IPS-20b (cell line): ENCODE data around the gene SALL4.
A peak's percentile ranks its signal among the peaks of the same experiment; 100 is the strongest.
"Not testable (repeated sequence)": the region's sequence is repeated elsewhere in the genome, so short reads cannot be mapped to it uniquely, and the experiment has no call there.

Experiments used
- H3K27ac ChIP-seq: one replicate; pipeline ENCODE4 v1.5.1; 2013; ENCODE audit warnings: low read length
- H3K27me3 ChIP-seq: 2 replicates; pipeline ENCODE4 v1.6.1; 2013; ENCODE audit warnings: mild to moderate bottlenecking, low read length, inconsistent platforms; ENCODE audit not compliant: insufficient read depth
- H3K36me3 ChIP-seq: 2 replicates; pipeline ENCODE4 v1.6.1; 2013; ENCODE audit warnings: low read depth, mild to moderate bottlenecking, inconsistent platforms, low read length, moderate library complexity; ENCODE audit not compliant: insufficient read depth
- H3K4me1 ChIP-seq: 2 replicates; pipeline ENCODE4 v1.6.1; 2013; ENCODE audit warnings: mild to moderate bottlenecking, control low read depth, inconsistent platforms, low read length, moderate library complexity; ENCODE audit not compliant: insufficient read depth
- H3K4me3 ChIP-seq: 2 replicates; pipeline ENCODE4 v1.5.1; 2013; ENCODE audit warnings: mild to moderate bottlenecking, low read length, inconsistent platforms
- H3K9ac ChIP-seq: 2 replicates; pipeline ENCODE4 v1.6.1; 2013; ENCODE audit warnings: low read depth, mild to moderate bottlenecking, inconsistent platforms, low read length, moderate library complexity
- H3K9me3 ChIP-seq: 2 replicates; pipeline ENCODE4 v1.6.1; 2013; ENCODE audit warnings: mild to moderate bottlenecking, low read depth, low read length, inconsistent platforms; ENCODE audit not compliant: insufficient read depth

Gene SALL4

DNA sequence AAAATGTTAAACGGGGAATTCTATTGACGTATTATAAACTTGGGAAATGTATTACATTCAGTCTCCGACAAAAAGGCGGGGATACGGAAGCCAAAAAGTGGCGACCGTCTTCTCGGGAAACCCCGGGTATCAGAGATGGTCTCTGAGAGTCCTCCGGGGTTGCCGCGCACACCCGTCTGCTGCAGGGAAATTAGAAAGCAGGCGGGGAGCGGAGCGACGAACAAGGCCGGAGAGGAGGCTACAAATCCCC, 1.5 kb downstream of the SALL4 start:
- peak overlapping the region; percentile 99 for H3K9ac ChIP-seq
- H3K4me1 ChIP-seq: peaks cover 27% of the 10 kb centered on the region
- H3K27ac ChIP-seq: peak overlapping the region; percentile 95
- H3K9me3 ChIP-seq: no peaks in the 10 kb centered on the region
- H3K36me3 ChIP-seq: peaks cover 15% of the 10 kb centered on the region
- H3K4me3 ChIP-seq: peak overlapping the region; percentile 83
- H3K27me3 ChIP-seq: no peaks in the 10 kb centered on the region

DNA sequence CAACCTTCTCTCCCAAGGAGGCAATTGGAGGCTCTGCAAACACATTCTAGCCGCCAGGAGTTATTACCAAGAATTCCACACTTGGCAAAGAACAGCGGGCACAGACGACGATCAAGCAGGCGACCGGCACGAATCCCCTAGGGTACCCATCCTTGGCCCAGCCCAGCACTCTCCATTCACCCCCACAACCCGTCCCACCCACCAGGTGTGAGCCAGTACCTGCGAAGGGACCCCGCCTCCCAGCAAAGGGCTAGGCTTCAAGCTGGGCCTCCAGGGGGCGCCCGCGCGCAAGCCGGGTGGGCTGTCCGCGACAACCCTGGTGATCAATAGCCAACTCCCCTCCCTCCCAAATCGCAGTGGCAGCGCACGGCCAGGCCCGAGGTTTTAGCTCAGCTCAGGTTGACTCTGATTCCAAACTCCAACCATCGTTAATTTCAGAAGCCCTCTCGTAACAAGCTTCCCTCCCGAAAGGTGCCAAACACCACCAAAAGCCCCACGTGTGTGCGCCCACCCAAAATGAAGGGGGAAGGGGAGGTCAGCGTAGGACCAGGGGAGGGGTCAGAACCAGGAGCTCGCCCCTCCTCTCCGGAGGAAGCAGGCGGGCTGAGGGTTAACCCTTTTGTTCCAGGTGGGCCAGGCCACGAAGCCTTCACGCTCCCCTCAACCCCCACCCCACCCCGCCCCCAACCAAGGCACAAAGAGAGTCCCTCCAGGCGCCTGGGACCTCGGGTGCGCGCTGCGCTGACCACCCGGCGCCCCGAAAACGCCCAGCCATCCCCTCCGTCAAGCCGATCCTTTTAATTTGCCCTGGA, 2.1 kb downstream of the SALL4 start:
- Histone ChIP-seq H3K9ac (peak overlapping the region; percentile 99), H3K27ac (peak overlapping the region; percentile 95)

DNA sequence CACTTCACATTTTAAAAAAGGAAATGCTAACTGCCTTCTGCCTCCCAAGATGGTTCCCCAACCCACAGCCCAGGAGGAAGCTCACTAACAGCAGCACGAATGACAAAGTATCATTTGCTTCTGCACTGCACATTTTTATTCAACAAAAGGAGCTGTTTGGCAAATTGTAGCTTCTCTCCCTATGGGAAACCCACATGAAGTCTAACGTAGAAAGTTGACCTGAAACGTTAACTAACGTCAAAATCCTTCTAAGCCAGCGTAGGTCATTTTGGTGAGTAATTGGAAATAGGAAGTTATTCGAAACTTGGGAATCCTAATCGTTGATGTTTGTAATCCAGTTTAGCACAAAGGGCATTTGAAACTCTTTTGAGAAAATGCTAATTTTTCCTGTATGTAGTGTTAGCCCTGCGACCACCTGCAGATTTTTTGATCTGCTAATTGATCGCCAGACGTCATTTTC, 2.9 kb downstream of the SALL4 start:
- H3K4me1 ChIP-seq: peaks cover 30% of the 10 kb centered on the region
- peak overlapping the region; percentile 56 for H3K27ac ChIP-seq
- H3K9me3 ChIP-seq: no peaks in the 10 kb centered on the region
- H3K4me3 ChIP-seq: peak overlapping the region; percentile 83
- no peaks in the 10 kb centered on the region for H3K27me3 ChIP-seq
- peaks cover 29% of the 10 kb centered on the region for H3K36me3 ChIP-seq
- H3K9ac ChIP-seq: peak overlapping the region; percentile 99

More for the DNA sequence above, 2.1 kb downstream of the SALL4 start:
- peak overlapping the region; percentile 83 for H3K4me3 ChIP-seq
- H3K4me1 ChIP-seq: peaks cover 27% of the 10 kb centered on the region
- peaks cover 21% of the 10 kb centered on the region for H3K36me3 ChIP-seq
- no peaks in the 10 kb centered on the region for H3K27me3 ChIP-seq
- H3K9me3 ChIP-seq: no peaks in the 10 kb centered on the region

DNA sequence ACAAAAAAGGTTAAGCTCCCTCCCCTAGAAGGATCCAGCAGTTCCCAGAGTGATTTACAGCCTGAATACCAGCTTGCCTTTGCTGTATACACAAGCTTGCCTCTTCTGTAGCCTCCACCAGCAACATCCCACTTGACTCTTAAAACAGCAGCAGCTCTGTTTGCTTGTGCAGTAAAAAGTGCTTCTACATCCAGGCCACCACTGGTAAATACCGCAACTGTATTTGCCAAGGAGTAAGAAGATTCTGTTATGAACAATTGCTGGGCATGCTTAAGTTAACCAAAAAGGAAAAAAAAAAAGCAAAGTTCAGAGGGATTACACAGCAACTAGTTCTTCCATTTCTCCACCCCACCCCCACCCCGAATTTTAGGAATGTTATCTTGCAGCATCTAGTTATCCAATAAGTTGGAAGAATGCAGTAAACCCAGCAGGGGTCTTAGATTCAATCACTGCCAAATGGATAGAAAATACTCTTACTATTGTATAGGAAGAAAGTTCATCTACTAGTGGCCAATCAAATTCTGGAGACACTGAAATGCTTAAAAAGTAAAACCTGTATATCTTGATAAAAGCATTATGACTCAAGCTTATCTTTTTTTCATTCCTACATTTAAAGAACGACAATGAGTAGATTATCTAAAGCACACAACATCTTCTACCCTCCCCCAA, 4.8 kb downstream of the SALL4 start:
- no peaks in the 10 kb centered on the region for H3K27me3 ChIP-seq
- peak overlapping the region; percentile 38 for H3K27ac ChIP-seq
- H3K9me3 ChIP-seq: no peaks in the 10 kb centered on the region
- H3K36me3 ChIP-seq: peaks cover 46% of the 10 kb centered on the region
- H3K9ac ChIP-seq: peak overlapping the region; percentile 99
- peak overlapping the region; percentile 83 for H3K4me3 ChIP-seq
- peaks cover 30% of the 10 kb centered on the region for H3K4me1 ChIP-seq

GRCh38 chr20:51796340-51796739, 6.0 kb downstream of the SALL4 start:
- Histone ChIP-seq H3K27me3 (no peaks in the 10 kb centered on the region), H3K9me3 (no peaks in the 10 kb centered on the region), H3K27ac (no peak overlapping the region), H3K9ac (no peak overlapping the region), H3K4me3 (peak overlapping the region; percentile 83; the same call in 1 of the 2 replicates), H3K36me3 (peaks cover 58% of the 10 kb centered on the region), H3K4me1 (peaks cover 30% of the 10 kb centered on the region)

DNA sequence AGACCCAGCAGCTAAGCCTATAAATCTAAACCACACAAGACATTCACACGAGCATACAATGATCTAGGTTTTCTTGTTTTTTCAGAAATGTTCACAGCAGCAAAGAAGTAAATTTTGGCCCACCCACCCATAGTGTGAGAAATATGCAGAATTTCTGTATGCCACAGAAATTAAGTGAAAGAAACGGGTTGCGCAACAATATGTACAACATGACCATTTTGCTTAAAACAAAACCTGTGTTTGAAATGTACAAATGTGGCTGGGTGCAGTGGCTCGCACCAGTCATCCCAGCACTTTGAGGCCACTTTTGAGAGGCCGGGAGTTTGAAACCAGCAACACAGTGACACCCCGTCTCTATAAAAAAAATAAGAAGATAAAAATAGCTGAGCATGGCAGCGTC, 9.4 kb downstream of the SALL4 start:
- no peaks in the 10 kb centered on the region for H3K9me3 ChIP-seq
- no peak overlapping the region for H3K4me3 ChIP-seq
- H3K36me3 ChIP-seq: peaks cover 91% of the 10 kb centered on the region
- H3K4me1 ChIP-seq: peaks cover 23% of the 10 kb centered on the region
- H3K27ac ChIP-seq: no peak overlapping the region
- H3K9ac ChIP-seq: no peak overlapping the region
- no peaks in the 10 kb centered on the region for H3K27me3 ChIP-seq

DNA sequence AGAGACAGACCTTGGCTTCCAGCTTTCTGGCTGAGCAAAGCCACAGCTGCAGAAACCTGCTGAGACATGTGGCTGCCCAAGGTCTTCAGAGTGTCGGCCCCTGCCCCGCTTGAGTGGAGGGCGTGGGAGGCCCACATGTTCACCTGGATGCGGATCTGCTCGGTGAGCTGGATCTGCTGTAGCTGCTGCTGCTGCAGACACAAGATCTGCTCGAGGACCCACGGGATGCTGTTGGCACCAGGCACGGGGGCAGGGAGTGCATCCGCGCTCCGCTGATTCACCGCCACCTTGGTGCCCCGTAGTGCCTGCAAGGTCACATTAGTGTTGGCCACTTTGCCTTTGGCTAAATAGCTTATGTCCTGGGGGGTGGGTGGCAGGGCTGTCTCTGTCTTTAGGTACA, 10.7 kb downstream of the SALL4 start:
- H3K9ac ChIP-seq: no peak overlapping the region
- no peak overlapping the region for H3K4me3 ChIP-seq
- peaks cover 96% of the 10 kb centered on the region for H3K36me3 ChIP-seq
- no peaks in the 10 kb centered on the region for H3K27me3 ChIP-seq
- H3K9me3 ChIP-seq: no peaks in the 10 kb centered on the region
- no peak overlapping the region for H3K27ac ChIP-seq
- peaks cover 12% of the 10 kb centered on the region for H3K4me1 ChIP-seq

DNA sequence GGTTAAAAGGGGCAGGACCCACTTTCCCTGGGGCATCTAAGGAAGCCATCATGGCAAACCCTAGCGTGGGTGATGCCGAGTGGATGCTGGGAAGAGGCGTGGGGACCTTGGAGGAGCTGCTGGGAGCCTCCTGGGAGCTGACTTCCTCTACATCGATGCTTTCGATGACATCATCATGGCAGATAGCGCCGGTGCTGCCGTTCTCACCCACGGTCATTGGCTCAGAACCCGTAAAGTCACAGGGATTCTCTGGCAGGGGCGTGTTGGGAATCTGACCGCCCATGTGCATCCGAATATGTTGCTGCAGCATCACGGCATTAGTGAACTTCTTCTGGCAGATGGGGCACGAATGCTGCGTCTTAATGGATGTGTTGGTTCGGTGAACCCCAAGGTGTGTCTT, 12.1 kb downstream of the SALL4 start:
- no peak overlapping the region for H3K9ac ChIP-seq
- no peaks in the 10 kb centered on the region for H3K9me3 ChIP-seq
- peaks cover 7% of the 10 kb centered on the region; the same call in 1 of the 2 replicates for H3K4me1 ChIP-seq
- H3K4me3 ChIP-seq: no peak overlapping the region
- H3K27me3 ChIP-seq: no peaks in the 10 kb centered on the region
- peaks cover 98% of the 10 kb centered on the region for H3K36me3 ChIP-seq
- no peak overlapping the region for H3K27ac ChIP-seq

- H3K9ac ChIP-seq: no peak overlapping the region
- no peak overlapping the region for H3K27ac ChIP-seq
- peaks cover 4% of the 10 kb centered on the region; the same call in 1 of the 2 replicates for H3K4me1 ChIP-seq
- H3K9me3 ChIP-seq: no peaks in the 10 kb centered on the region
- peaks cover 98% of the 10 kb centered on the region for H3K36me3 ChIP-seq
- no peak overlapping the region for H3K4me3 ChIP-seq
- no peaks in the 10 kb centered on the region for H3K27me3 ChIP-seq
Observed at GRCh38 chr20:51789434-51789833, 12.9 kb downstream of the SALL4 start.

- H3K9ac ChIP-seq: no peak overlapping the region
- no peak overlapping the region for H3K27ac ChIP-seq
- no peak overlapping the region for H3K4me3 ChIP-seq
- no peaks in the 10 kb centered on the region for H3K9me3 ChIP-seq
- H3K4me1 ChIP-seq: no peaks in the 10 kb centered on the region; the same call in 1 of the 2 replicates
- H3K27me3 ChIP-seq: no peaks in the 10 kb centered on the region
- peaks cover 99% of the 10 kb centered on the region for H3K36me3 ChIP-seq
Observed at GRCh38 chr20:51788822-51789221, 13.5 kb downstream of the SALL4 start.

DNA sequence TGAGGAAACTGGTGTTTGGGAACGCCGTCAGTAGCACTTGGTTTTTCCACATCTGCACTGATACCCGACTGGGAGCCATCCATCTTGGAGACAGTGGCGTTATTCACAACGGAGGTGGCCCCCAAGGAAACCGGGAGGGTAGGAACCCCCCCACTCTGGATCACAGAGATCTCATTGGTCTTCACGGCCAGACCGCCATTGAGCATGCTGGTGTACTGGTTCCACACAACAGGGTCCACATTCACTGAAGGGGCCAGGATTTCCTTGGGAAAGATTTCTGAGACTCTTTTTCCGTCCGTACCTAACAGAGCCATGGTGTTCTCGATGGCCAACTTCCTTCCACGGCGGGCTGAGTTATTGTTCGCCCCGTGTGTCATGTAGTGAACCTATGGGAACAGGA, 18.0 kb downstream of the SALL4 start:
- Histone ChIP-seq H3K4me3 (no peak overlapping the region), H3K36me3 (peaks cover 100% of the 10 kb centered on the region), H3K4me1 (no peaks in the 10 kb centered on the region), H3K27me3 (no peaks in the 10 kb centered on the region), H3K9ac (no peak overlapping the region), H3K9me3 (peaks cover 3% of the 10 kb centered on the region; the same call in 1 of the 2 replicates), H3K27ac (no peak overlapping the region)

DNA sequence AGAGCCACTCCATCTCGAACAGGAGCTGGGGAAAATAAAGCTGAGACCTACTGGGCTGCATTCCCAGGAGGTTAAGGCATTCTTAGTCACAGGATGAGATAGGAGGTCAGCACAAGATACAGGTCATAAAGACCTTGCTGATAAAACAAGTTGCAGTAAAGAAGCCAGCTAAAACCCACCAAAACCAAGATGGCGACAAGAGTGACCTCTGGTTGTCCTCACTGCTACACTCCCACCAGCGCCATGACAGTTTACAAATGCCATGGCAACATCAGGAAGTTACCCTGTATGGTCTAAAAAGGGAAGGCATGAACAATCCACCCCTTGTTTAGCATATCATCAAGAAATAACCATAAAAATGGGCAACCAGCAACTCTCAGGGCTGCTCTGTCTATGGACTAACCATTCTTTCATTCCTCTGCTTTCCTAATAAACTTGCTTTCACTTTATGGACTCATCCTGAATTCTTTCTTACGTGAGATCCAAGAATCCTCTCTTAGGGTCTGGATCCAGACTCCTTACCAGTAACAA, 24.0 kb downstream of the SALL4 start:
- H3K9ac ChIP-seq, H3K4me3 ChIP-seq, H3K9me3 ChIP-seq, H3K27me3 ChIP-seq, H3K27ac ChIP-seq, H3K4me1 ChIP-seq: not testable (repeated sequence)
- H3K36me3 ChIP-seq: peaks cover 45% of the 10 kb centered on the region
